ENCODE measurements around the gene RMP24.

Gene RMP24

GRCh38 chr18:35934891-35935290 is 37.6 kb upstream of the RMP24 start:
- H3K27ac ChIP-seq, result no peak overlapping the region
- no peaks in the 10 kb centered on the region for H3K36me3 ChIP-seq
- no peak for TF ChIP-seq CTCF (IDR thresholded peaks at IDR 0.05)
- H3K4me1 ChIP-seq, result peaks cover 0 to 19% of the 10 kb centered on the region in 2 donors
- H3K4me3 ChIP-seq, result no peak overlapping the region
- no peaks in the 10 kb centered on the region for H3K27me3 ChIP-seq
- peaks cover 0 to 8% of the 10 kb centered on the region in 2 donors for H3K9me3 ChIP-seq
- DNase-seq (ENCODE audit: low spot score), result no peak

GRCh38 chr18:35935805-35936204 is 36.7 kb upstream of the RMP24 start:
- no peaks in the 10 kb centered on the region for H3K27me3 ChIP-seq
- no peak for TF ChIP-seq CTCF (IDR thresholded peaks at IDR 0.05)
- no peak for DNase-seq (ENCODE audit: low spot score)
- no peaks in the 10 kb centered on the region for H3K36me3 ChIP-seq
- no peak overlapping the region for H3K27ac ChIP-seq
- H3K4me3 ChIP-seq, result no peak overlapping the region
- H3K9me3 ChIP-seq, result no peaks in the 10 kb centered on the region
- H3K4me1 ChIP-seq, result peaks cover 0 to 19% of the 10 kb centered on the region in 2 donors

- DNase-seq (ENCODE audit: low spot score), result no peak
- no peak for TF ChIP-seq CTCF (IDR thresholded peaks at IDR 0.05)
- peaks cover 0 to 19% of the 10 kb centered on the region in 2 donors for H3K4me1 ChIP-seq
- no peak overlapping the region for H3K4me3 ChIP-seq
- no peak overlapping the region for H3K27ac ChIP-seq
- no peaks in the 10 kb centered on the region for H3K36me3 ChIP-seq
- H3K27me3 ChIP-seq, result no peaks in the 10 kb centered on the region
- no peaks in the 10 kb centered on the region for H3K9me3 ChIP-seq
Observed at GRCh38 chr18:35936951-35937350, 35.5 kb upstream of the RMP24 start.

- DNase-seq (ENCODE audit: low spot score), result no peak
- H3K4me1 ChIP-seq, result peaks cover 0 to 19% of the 10 kb centered on the region in 2 donors
- no peak for TF ChIP-seq CTCF (IDR thresholded peaks at IDR 0.05)
Observed at GRCh38 chr18:35938158-35938557, 34.3 kb upstream of the RMP24 start.

GRCh38 chr18:35938562-35938961 is 33.9 kb upstream of the RMP24 start:
- no peak for DNase-seq (ENCODE audit: low spot score)
- no peak overlapping the region for H3K27ac ChIP-seq
- no peak for TF ChIP-seq CTCF (IDR thresholded peaks at IDR 0.05)

More at GRCh38 chr18:35938158-35938557, 34.3 kb upstream of the RMP24 start:
- Histone ChIP-seq H3K4me3 (no peak overlapping the region), H3K9me3 (no peaks in the 10 kb centered on the region), H3K27me3 (no peaks in the 10 kb centered on the region), H3K27ac (no peak overlapping the region), H3K36me3 (no peaks in the 10 kb centered on the region)

GRCh38 chr18:35939138-35939537 is 33.3 kb upstream of the RMP24 start:
- DNase-seq (ENCODE audit: low spot score), result no peak
- Histone ChIP-seq H3K27ac (no peak overlapping the region), H3K9me3 (no peaks in the 10 kb centered on the region), H3K36me3 (no peaks in the 10 kb centered on the region), H3K4me3 (no peak overlapping the region), H3K4me1 (peaks cover 0 to 19% of the 10 kb centered on the region in 2 donors), H3K27me3 (no peaks in the 10 kb centered on the region)
- TF ChIP-seq CTCF (IDR thresholded peaks at IDR 0.05), result peak in 1 of 2 donors; percentile 55

More at GRCh38 chr18:35938562-35938961, 33.9 kb upstream of the RMP24 start:
- Histone ChIP-seq H3K27me3 (no peaks in the 10 kb centered on the region), H3K4me3 (no peak overlapping the region), H3K4me1 (peaks cover 0 to 19% of the 10 kb centered on the region in 2 donors), H3K36me3 (no peaks in the 10 kb centered on the region), H3K9me3 (no peaks in the 10 kb centered on the region)

All from right atrium auricular region (tissue), 2 donors.